Hematopoietic multipotent progenitor cell treated with erythropoietin and hydrocortisone succinate and interleukin-3 and kit ligand, for 17 days (in vitro differentiated cells): ENCODE results near the gene FAM168A.
"Not testable (repeated sequence)": the region's sequence is repeated elsewhere in the genome, so short reads cannot be mapped to it uniquely, and the experiment has no call there.

ENCODE experiments used
- DNase-seq: peaks from one replicate; pipeline ENCODE4 v3.0.0-alpha.2; 2015; ENCODE audit warnings: low spot score

FAM168A gene

DNA sequence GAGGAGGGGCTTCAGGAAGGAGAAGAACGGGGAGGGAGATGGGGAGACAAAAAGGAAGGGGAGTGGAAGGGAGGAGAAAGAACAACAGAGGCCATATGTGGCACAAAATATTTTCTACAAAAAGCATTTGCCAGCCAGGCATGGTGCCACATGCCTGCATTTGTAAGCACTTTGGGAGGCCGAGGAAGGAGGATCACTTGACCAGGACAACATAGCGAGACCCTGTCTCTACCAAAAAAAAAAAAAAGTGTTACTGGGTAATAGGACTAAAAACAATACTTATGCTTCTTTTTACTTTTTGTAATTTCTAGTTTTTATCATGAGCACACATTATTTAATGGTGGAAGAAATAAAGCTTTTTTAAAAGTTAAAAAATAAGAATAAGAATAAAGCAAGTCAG, 5.3 kb downstream of the FAM168A start:
- no peak for DNase-seq

DNA sequence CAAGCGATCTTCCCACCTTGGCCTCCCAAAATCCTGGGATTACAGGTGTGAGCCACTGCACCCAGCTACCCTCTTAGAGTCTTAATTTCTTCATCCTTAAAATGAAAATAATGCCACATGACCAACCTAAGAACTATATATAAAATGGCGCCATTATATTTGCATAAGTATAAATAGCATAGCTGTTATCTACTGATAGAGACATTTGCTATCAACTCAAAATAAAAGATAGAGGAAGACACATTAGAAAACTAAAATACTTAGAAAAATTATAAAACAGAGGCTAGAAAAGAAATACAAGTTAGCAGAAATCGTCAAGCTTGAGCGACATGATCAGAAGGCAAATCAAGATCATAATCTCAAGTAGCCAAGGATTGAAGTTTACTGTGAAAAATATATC, 6.2 kb downstream of the FAM168A start:
- DNase-seq: no peak

DNA sequence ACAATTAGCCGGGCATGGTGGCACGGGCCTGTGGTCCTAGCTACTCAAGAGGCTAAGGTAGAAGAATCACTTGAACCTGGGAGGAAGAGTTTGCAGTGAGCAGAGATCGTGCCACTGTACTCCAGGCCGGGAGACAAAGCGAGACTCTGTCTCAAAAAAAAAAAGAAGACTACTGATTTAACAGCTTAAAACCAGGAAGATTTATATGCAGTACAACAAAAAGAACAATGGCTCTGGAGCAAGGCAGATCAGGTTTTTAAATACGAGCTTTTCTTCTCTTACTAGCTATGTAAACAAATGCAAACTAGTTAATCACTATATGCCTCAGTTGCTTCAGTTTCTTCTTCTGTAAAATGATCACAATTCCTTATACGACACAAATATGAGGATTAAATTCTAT, 6.9 kb downstream of the FAM168A start:
- no peak for DNase-seq

- DNase-seq: no peak
Measured at GRCh38 chr11:73586791-73587190, 11.1 kb downstream of the FAM168A start.

- no peak for DNase-seq
Measured at GRCh38 chr11:73585834-73586575, 11.9 kb downstream of the FAM168A start.

- no peak for DNase-seq
Measured at GRCh38 chr11:73584831-73585230, 13.1 kb downstream of the FAM168A start.

DNA sequence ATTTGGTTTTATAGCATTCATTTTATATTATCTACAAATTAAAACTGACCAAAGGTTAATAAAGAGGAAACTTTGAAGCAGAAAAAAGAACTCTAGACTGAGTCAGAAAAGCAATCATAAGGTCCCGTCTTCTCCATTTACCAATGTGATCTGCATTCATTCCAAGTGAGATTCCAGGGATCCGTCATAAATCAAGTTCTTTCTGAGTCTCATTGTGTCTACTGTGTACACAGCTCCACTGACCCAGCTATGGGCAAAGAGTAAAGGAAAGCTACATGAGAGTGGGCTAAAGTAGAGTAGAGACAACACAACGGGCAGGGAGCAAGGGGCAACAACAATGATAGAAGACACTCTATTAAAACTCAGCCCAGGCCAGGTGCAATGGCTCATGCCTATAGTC, 15.3 kb downstream of the FAM168A start:
- DNase-seq: no peak

DNA sequence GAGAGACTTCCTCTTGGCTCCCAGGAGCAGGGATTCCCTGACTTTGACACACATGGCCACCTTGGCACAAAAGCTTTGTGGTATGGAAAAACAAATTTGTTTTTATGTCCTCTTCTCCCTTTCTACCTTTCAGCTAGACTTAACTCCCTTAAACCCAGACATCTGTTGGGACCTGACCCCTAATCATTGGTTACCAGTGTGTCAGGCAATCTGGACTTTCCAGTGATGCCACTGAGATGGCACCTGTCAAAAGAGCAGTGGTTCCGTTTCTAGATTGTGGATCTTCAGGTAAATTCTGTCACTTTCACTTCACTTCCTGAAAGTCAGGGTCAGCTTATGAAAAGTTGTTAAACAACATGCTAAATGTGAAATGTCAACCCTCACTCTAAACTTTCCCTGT, 17.2 kb downstream of the FAM168A start:
- not testable (repeated sequence) for DNase-seq

- no peak for DNase-seq
Measured at GRCh38 chr11:73579641-73580434, 18.1 kb downstream of the FAM168A start.

DNA sequence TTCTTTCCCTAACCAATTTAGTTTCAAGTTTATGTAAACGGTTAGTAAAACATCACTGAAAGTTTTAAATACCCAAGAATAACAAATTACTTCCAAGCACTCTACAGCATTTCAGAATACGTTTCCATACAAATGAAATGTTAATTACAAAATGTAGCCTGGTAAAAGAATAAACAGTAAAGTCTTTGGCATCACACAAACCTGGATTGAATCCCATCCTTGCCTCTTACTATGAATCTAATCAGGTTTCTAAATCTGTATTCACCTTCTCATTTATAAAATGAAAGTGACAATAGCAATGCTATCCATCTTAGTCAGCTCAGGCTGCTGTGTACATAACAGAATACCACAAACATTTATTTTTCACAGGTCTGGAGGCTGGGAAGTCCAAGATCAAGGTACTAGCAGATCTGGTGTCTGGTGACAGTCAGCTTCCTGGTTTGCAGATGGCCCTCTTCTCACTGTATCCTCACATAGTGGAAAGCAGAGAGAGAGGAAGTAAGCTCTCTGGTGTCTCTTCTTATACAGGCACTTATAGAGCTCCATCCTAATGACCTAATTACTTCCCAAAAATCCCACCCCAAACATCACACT, 19.2 kb downstream of the FAM168A start:
- no peak for DNase-seq

GRCh38 chr11:73577496-73577917, 20.4 kb downstream of the FAM168A start:
- no peak for DNase-seq

- no peak for DNase-seq
Measured at GRCh38 chr11:73576185-73576614, 21.7 kb downstream of the FAM168A start.

- not testable (repeated sequence) for DNase-seq
Measured at GRCh38 chr11:73571982-73572381, 25.9 kb downstream of the FAM168A start.

DNA sequence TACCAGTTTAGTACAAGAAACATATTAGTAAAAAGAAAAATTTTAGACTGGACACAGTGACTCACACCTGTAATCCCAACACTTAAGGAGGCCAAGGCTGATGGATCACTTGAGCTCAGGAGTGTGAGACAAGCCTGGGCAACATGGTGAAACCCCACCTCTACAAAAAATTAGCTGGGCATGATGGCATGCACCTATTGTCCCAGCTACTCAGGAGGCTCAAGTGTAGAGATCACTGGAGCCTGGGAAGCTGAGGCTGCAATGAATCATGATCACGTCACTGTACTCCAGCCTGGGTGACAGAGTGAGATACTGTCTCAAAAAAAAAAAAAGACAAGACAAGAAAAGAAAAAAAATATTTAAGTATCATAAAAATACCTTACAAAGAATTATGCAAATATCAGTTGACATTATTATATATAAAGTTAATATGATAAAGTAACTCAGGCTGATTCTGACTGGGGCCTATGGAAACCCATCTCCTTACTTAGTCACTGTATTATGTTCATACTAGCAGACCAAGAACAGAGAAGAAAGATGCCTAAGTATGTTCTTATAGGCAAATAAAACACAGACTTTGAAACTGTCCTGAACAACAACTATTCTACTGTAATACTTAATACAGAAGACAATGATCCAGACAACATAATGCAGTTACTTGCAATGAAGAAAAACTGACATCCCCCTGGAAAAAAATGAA, 27.3 kb downstream of the FAM168A start:
- no peak for DNase-seq

DNA sequence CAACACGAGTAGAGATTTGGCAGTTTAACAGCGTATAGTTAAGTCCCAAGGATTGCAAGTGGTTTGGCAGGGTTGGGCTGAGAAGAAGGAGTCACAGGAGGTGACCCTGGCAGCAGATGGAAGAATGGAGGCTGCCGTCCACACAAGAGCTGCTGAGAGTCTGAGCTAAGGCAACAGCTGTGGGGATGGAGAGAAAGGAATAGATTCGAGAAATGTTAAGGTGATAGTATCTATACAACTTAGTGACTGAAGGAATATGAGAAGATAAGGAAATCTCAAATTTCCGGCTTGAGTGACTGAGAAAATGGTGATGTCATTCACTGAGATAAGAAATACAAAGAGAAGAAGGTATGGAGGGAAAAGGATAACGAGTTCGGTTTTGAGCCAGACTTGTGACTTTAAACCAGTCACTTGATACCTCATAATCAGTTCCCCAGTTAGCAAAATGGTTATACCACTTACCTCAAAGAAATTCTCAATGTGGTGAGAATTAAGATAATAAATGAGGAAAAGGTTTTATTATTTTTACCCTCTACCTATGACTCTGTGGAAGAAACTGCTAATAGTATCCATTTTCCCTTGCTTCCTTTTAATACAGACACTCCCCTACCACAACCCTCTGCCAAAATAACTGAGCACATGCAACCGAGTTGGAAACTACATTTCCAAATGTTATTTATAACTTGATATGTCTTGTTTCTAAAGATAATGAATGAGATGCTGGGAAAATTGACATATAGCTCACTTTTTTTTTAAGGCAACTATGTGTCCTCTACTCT, 30.7 kb downstream of the FAM168A start:
- no peak for DNase-seq

- DNase-seq: no peak
Measured at GRCh38 chr11:73566422-73566821, 31.5 kb downstream of the FAM168A start.

GRCh38 chr11:73565804-73566203, 32.1 kb downstream of the FAM168A start:
- no peak for DNase-seq

- no peak for DNase-seq
Measured at GRCh38 chr11:73564903-73565302, 33.0 kb downstream of the FAM168A start.

DNA sequence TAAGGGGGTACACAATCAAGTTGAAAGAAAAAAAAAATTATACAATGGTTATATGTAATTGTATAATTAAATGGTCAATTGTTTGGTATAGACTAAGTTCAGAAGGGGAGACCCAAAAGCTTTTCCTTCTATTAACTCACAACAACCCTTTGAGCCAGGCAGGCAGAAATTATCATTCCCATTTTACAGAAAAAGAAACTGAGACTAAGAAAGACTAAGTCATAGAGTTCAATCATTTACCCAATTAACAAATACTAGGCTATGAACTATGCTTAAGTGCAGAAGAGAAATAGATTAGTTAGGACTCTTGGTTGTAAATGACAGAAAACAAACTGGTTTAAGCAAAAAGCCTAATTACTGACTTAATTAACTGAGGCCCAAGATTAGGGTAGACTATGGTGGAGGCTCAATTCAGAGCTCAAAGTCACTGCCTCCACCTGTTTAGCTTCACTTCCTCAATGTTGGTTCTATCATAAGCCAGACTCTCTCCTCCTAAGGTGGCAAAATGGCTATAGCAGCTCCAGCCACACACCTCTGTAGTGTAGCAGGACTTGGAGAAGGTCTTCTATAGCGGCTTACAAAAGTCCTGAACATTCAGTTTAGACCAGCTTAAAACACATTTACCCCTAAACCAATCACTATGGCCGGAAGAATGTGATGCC, 34.2 kb downstream of the FAM168A start:
- no peak for DNase-seq

DNA sequence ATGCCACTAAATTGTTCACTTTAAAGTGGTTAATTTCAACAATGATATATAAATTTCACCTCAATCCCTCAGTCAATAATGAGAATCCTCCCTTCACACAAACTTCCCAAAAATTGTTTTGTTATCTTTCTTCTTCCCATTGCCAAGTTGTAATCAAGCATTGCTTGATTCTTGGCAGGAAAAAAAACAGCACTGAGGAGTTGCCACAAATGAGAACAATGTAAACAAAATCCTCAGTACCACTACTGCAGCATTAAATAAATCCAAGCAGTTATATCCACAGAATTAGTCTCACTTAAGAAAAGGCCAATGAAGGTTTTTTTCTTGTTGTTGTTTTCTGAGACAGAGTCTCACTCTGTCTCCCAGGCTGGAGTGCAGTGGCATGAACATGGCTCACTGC, 38.2 kb downstream of the FAM168A start:
- DNase-seq: no peak

DNA sequence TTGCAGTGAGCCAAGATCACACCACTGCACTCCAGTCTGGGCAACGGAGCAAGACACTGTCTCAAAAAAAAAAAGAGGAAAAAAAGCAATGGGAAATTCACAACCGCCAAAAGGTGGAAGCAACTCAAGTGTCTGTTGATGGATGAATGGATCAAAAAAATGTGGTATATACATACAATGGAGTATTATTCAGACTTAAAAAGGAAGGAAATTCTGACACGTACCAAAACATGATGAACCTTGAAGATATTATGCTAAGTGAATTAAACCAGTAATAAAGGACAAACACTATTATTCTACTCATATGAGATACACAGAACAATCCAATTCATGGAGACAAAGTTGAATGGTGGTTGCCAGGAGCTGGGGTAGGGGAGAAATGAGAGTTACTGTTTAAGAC, 40.9 kb downstream of the FAM168A start:
- no peak for DNase-seq
